GM12878 (cell line): ENCODE measurements around the gene MED6. TPM values are rescaled to one million over a fixed set of nuclear protein-coding genes. Genes with fewer than 3 reads are reported as not detected.

Source experiments
- CBFB ChIP-seq: IDR thresholded peaks from 2 replicates; pipeline ENCODE4 v1.6.1; 2016; ENCODE audit warnings: antibody characterized with exemption, low read depth
- CBX3 ChIP-seq: fragments of 200-600 bp; sonication (generic); IDR thresholded peaks from 2 replicates; pipeline ENCODE4 v1.6.1; 2016; ENCODE audit warnings: low read depth, borderline replicate concordance
- CHD1 ChIP-seq: IDR thresholded peaks from 2 replicates; pipeline ENCODE4 v1.6.1; 2012; ENCODE audit warnings: low read depth, low read length, improper control_type of control experiment
- EGR1 ChIP-seq, 2 experiments: IDR thresholded peaks; 1 replicate in 1 of 2; 2 replicates in 1 of 2; pipeline ENCODE4 v1.6.1; 2011 to 2012; ENCODE audit warnings: low read depth in 2 of 2, low read length in 2 of 2, borderline replicate concordance in 1 of 2, mild to moderate bottlenecking in 1 of 2, moderate library complexity in 1 of 2
- FOS ChIP-seq: IDR thresholded peaks from 3 replicates; pipeline ENCODE4 v1.6.1; 2011; ENCODE audit warnings: borderline replicate concordance; ENCODE audit not compliant: insufficient read length; ENCODE audit errors: extremely low read depth
- FOXM1 ChIP-seq: IDR thresholded peaks from 2 replicates; pipeline ENCODE4 v1.6.1; 2012; ENCODE audit warnings: low read depth, mild to moderate bottlenecking, inconsistent platforms, low read length, moderate library complexity
- HDAC6 ChIP-seq: fragments of 200-600 bp; sonication (generic); IDR thresholded peaks from one replicate; pipeline ENCODE4 v1.8.0; 2017; ENCODE audit warnings: antibody characterized with exemption; ENCODE audit not compliant: unreplicated experiment
- IRF3 ChIP-seq: fragments of 450-650 bp; IDR thresholded peaks from 2 replicates; pipeline ENCODE4 v1.6.1; 2014; ENCODE audit warnings: mild to moderate bottlenecking
- MTA3 ChIP-seq: IDR thresholded peaks from 2 replicates; pipeline ENCODE4 v1.6.1; 2012; ENCODE audit warnings: low read length, inconsistent platforms, borderline replicate concordance
- NFYA ChIP-seq: IDR thresholded peaks from 2 replicates; pipeline ENCODE4 v1.6.1; 2011; ENCODE audit warnings: low read depth, mild to moderate bottlenecking, low read length, improper control_type of control experiment, borderline replicate concordance
- NR2F1 ChIP-seq: fragments of 450-650 bp; conservative IDR thresholded peaks from 2 replicates; pipeline ENCODE4 v1.6.1; 2017; ENCODE audit warnings: mild to moderate bottlenecking
- PAX5 ChIP-seq: IDR thresholded peaks from 2 replicates; pipeline ENCODE4 v1.6.1; 2011; ENCODE audit warnings: low read depth, low read length, borderline replicate concordance
- PBX3 ChIP-seq: IDR thresholded peaks from 2 replicates; pipeline ENCODE4 v1.6.1; 2011; ENCODE audit warnings: mild to moderate bottlenecking, low read depth, low read length, moderate library complexity; ENCODE audit not compliant: insufficient replicate concordance
- POU2F2 ChIP-seq: IDR thresholded peaks from 3 replicates; pipeline ENCODE4 v1.6.1; 2011; ENCODE audit warnings: low read depth, mild to moderate bottlenecking, low read length, borderline replicate concordance
- RELA ChIP-seq: fragments of 450-650 bp; IDR thresholded peaks from 2 replicates; pipeline ENCODE4 v1.8.0; 2014; ENCODE audit warnings: borderline replicate concordance; ENCODE audit not compliant: partially characterized antibody
- SMAD5 ChIP-seq: IDR thresholded peaks from 2 replicates; pipeline ENCODE4 v1.6.1; 2016; ENCODE audit warnings: antibody characterized with exemption, low read depth
- STAT1 ChIP-seq: fragments of 450-650 bp; conservative IDR thresholded peaks from 2 replicates; pipeline ENCODE4 v1.6.1; 2014; ENCODE audit warnings: antibody characterized with exemption, mild to moderate bottlenecking
- SUPT20H ChIP-seq: IDR thresholded peaks from 2 replicates; pipeline ENCODE4 v1.6.1; 2011; ENCODE audit warnings: low read depth, mild to moderate bottlenecking, low read length, moderate library complexity, borderline replicate concordance; ENCODE audit not compliant: control insufficient read depth
- USF1 ChIP-seq: IDR thresholded peaks from 2 replicates; pipeline ENCODE4 v1.6.1; 2011; ENCODE audit warnings: borderline replicate concordance, low read depth, mild to moderate bottlenecking, moderate library complexity, mixed read lengths, low read length; ENCODE audit not compliant: insufficient read depth; ENCODE audit errors: extremely low read length
- ZNF687 ChIP-seq: fragments of 450-650 bp; IDR thresholded peaks from 2 replicates; pipeline ENCODE4 v1.6.1; 2017; ENCODE audit warnings: mild to moderate bottlenecking, moderate library complexity
- polyA plus RNA-seq, 11 experiments: library from polyadenylated mRNA; depleted of rRNA in 4 of 11; unstranded in 6 of 11; stranded (reverse) in 5 of 11; fragments of >200 nt; fragmentation: Nextera tagmentation in 4 of 11; fragmentation: Illumina TruSeq in 1 of 11; extraction: Ambion mirVana in 4 of 11; extraction: Trizol in 1 of 11; gene quantifications; 1 replicate in 1 of 11; 2 replicates in 10 of 11; pipeline versions ENCODE4 v1.2.1 to v1.2.3, GENCODE V29; 2011 to 2016; ENCODE audit warnings: inconsistent platforms in 2 of 11, missing spikeins in 2 of 11, low read depth in 1 of 11
- total RNA-seq, 4 experiments: library from RNA; depleted of rRNA in 3 of 4; stranded (reverse); fragments of >200 nt in 3 of 4; fragmentation: Illumina TruSeq in 1 of 4; extraction: Trizol in 1 of 4; gene quantifications; 2 replicates each; pipeline versions ENCODE4 v1.2.1 to v1.2.3, GENCODE V29; 2013 to 2021

Gene MED6
- total and polyA plus RNA-seq, 10 of the 15 experiments (the other 5 are each of a cell fraction or from before 2014, with no cell fraction given) = 29.2 to 74.9 (median 46.2) TPM

GRCh38 chr14:70640938-70641547 lies 40.6 kb upstream of the MED6 start (continued):
- TF ChIP-seq ZNF687 (no peak), CBX3 (no peak), USF1 (no peak), NFYA (no peak), CHD1 (no peak), SMAD5 (peak; percentile 34; the same call in 1 of the 2 replicates), FOS (no peak), EGR1 (IDR thresholded peaks at IDR 0.05; ENCODE audit: borderline replicate concordance in 1 of 2, low read depth in 2 of 2, low read length in 2 of 2) (no peak), RELA (no peak), CBFB (no peak), NR2F1 (peak; percentile 41; the same call in 1 of the 2 replicates), HDAC6 (no peak), MTA3 (no peak), FOXM1 (no peak), STAT1 (no peak), PBX3 (peak; percentile 16), PAX5 (peak; percentile 9; the same call in 1 of the 2 replicates), POU2F2 (no peak), SUPT20H (no peak), IRF3 (no peak)
